SK-N-SH treated with all-trans-retinoic acid at 6 μM for 48 hours (cell line): ENCODE data around the gene NYAP1.
"Not testable (repeated sequence)": the region's sequence is repeated elsewhere in the genome, so short reads cannot be mapped to it uniquely, and the experiment has no call there.

ENCODE experiments used
- ATAC-seq: fragments of 200-7000 bp; cut with Tn5 transposase; 3 replicates; pipeline ENCODE4 v1.9.1; 2020; ENCODE audit warnings: mild to moderate bottlenecking, moderate library complexity
- ARNTL ChIP-seq: fragments of 450-650 bp; formaldehyde crosslinking; IDR thresholded peaks from 2 replicates; pipeline ENCODE4 v1.5.0; 2020; ENCODE audit warnings: low read depth, mild to moderate bottlenecking, moderate library complexity, borderline replicate concordance
- BACH2 ChIP-seq: fragments of 250-450 bp; sonication (Bioruptor Pico); IDR thresholded peaks from 2 replicates; pipeline ENCODE4 v1.9.0; 2021; ENCODE audit warnings: mild to moderate bottlenecking, borderline replicate concordance
- CREB5 ChIP-seq: fragments of 250-450 bp; sonication (Bioruptor Pico); IDR thresholded peaks from 2 replicates; pipeline ENCODE4 v1.5.1; 2020; ENCODE audit warnings: low read depth, mild to moderate bottlenecking, moderate library complexity
- CSDC2 ChIP-seq: fragments of 250-450 bp; sonication (Bioruptor Pico); IDR thresholded peaks from 2 replicates; pipeline ENCODE4 v1.5.0; 2020; ENCODE audit warnings: mild to moderate bottlenecking, moderate library complexity
- ESRRG ChIP-seq: fragments of 250-450 bp; sonication (Bioruptor Pico); IDR thresholded peaks from 2 replicates; pipeline ENCODE4 v1.6.1; 2021; ENCODE audit warnings: mild to moderate bottlenecking
- GLIS3 ChIP-seq: fragments of 250-450 bp; sonication (Bioruptor Pico); IDR thresholded peaks from 2 replicates; pipeline ENCODE4 v1.5.0; 2020; ENCODE audit warnings: mild to moderate bottlenecking, moderate library complexity
- ISL1 ChIP-seq: fragments of 250-450 bp; sonication (Bioruptor Pico); IDR thresholded peaks from 2 replicates; pipeline ENCODE4 v2.1.2; 2022; ENCODE audit warnings: mild to moderate bottlenecking, moderate library complexity
- OSR1 ChIP-seq: fragments of 250-450 bp; sonication (Bioruptor Pico); IDR thresholded peaks from 2 replicates; pipeline ENCODE4 v1.8.0; 2022; ENCODE audit warnings: moderate library complexity, mild to moderate bottlenecking, inconsistent platforms
- PATZ1 ChIP-seq: fragments of 250-450 bp; sonication (Bioruptor Pico); IDR thresholded peaks from 2 replicates; pipeline ENCODE4 v1.8.0; 2020; ENCODE audit warnings: mild to moderate bottlenecking, moderate library complexity, borderline replicate concordance
- PPARA ChIP-seq: fragments of 250-450 bp; sonication (Bioruptor Pico); IDR thresholded peaks from 2 replicates; pipeline ENCODE4 v1.5.0; 2020; ENCODE audit warnings: mild to moderate bottlenecking, borderline replicate concordance
- RARB ChIP-seq: fragments of 250-450 bp; sonication (Bioruptor Pico); IDR thresholded peaks from 2 replicates; pipeline ENCODE4 v1.8.0; 2021; ENCODE audit warnings: mild to moderate bottlenecking, moderate library complexity
- SNAI2 ChIP-seq: fragments of 250-450 bp; sonication (Bioruptor Pico); IDR thresholded peaks from 2 replicates; pipeline ENCODE4 v1.5.0; 2020; ENCODE audit warnings: mild to moderate bottlenecking, moderate library complexity
- TCF4 ChIP-seq: fragments of 250-450 bp; sonication (Bioruptor Pico); IDR thresholded peaks from 2 replicates; pipeline ENCODE4 v1.8.0; 2021; ENCODE audit warnings: mild to moderate bottlenecking, moderate library complexity, borderline replicate concordance
- TSHZ2 ChIP-seq: fragments of 250-450 bp; sonication (Bioruptor Pico); IDR thresholded peaks from 2 replicates; pipeline ENCODE4 v1.5.0; 2020; ENCODE audit warnings: mild to moderate bottlenecking, moderate library complexity
- ZC3H10 ChIP-seq: fragments of 250-450 bp; sonication (Bioruptor Pico); IDR thresholded peaks from 2 replicates; pipeline ENCODE4 v1.5.1; 2021; ENCODE audit warnings: mild to moderate bottlenecking, moderate library complexity
- ZFP3 ChIP-seq: fragments of 250-450 bp; sonication (Bioruptor Pico); IDR thresholded peaks from 2 replicates; pipeline ENCODE4 v1.5.0; 2020; ENCODE audit warnings: mild to moderate bottlenecking, moderate library complexity
- ZFP30 ChIP-seq: fragments of 450-650 bp; formaldehyde crosslinking; IDR thresholded peaks from 2 replicates; pipeline ENCODE4 v1.5.0; 2022; ENCODE audit warnings: mild to moderate bottlenecking, moderate library complexity
- ZNF565 ChIP-seq: fragments of 450-650 bp; formaldehyde crosslinking; conservative IDR thresholded peaks from 2 replicates; pipeline ENCODE4 v1.5.0; 2020; ENCODE audit warnings: low read depth, mild to moderate bottlenecking, moderate library complexity
- ZNF70 ChIP-seq: fragments of 450-650 bp; formaldehyde crosslinking; IDR thresholded peaks from 2 replicates; pipeline ENCODE4 v1.5.0; 2020; ENCODE audit warnings: mild to moderate bottlenecking, moderate library complexity

Gene NYAP1

GRCh38 chr7:100521076-100521475 is 37.3 kb downstream of the NYAP1 start:
- TF ChIP-seq SNAI2 (CRISPR knock-in tag) (no peak), ARNTL (no peak), CSDC2 (CRISPR knock-in tag) (no peak), PATZ1 (CRISPR knock-in tag) (no peak), RARB (CRISPR knock-in tag) (no peak), PPARA (CRISPR knock-in tag) (no peak), ZNF70 (no peak), ZFP30 (CRISPR knock-in tag) (no peak), OSR1 (CRISPR knock-in tag) (no peak), ISL1 (no peak), ZNF565 (CRISPR knock-in tag) (no peak), CREB5 (no peak), ZFP3 (CRISPR knock-in tag) (no peak), BACH2 (CRISPR knock-in tag) (no peak), TCF4 (CRISPR knock-in tag) (no peak), ESRRG (CRISPR knock-in tag) (no peak), TSHZ2 (CRISPR knock-in tag) (no peak), ZC3H10 (CRISPR knock-in tag) (no peak)
- ATAC-seq: no peak

- ATAC-seq: not testable (repeated sequence)
These were observed 38.3 kb downstream of the NYAP1 start for GRCh38 chr7:100521909-100522593.

GRCh38 chr7:100523192-100523591 is 39.5 kb downstream of the NYAP1 start:
- not testable (repeated sequence) for ATAC-seq

GRCh38 chr7:100528108-100528866 is 44.6 kb downstream of the NYAP1 start:
- ATAC-seq: not testable (repeated sequence)

- TF ChIP-seq RARB (CRISPR knock-in tag) (no peak), BACH2 (CRISPR knock-in tag) (no peak), PPARA (CRISPR knock-in tag) (no peak), ARNTL (no peak), ZC3H10 (CRISPR knock-in tag) (no peak), GLIS3 (CRISPR knock-in tag) (no peak), TSHZ2 (CRISPR knock-in tag) (no peak), CSDC2 (CRISPR knock-in tag) (no peak)
- ATAC-seq: no peak
These were observed 48.7 kb downstream of the NYAP1 start for GRCh38 chr7:100532165-100533022.

- not testable (repeated sequence) for ATAC-seq
These were observed 52.3 kb downstream of the NYAP1 start for GRCh38 chr7:100535982-100536381.

- not testable (repeated sequence) for ATAC-seq
These were observed 53.0 kb downstream of the NYAP1 start for GRCh38 chr7:100536695-100537094.
